Skeletal muscle satellite cell (primary cell): ENCODE measurements around the gene HPN.

Experiments
- H3K27me3 ChIP-seq: 2 replicates; pipeline ENCODE4 v1.7.0; 2013; ENCODE audit warnings: low read length; ENCODE audit not compliant: control insufficient read depth, insufficient read depth
- H3K36me3 ChIP-seq: 2 replicates; pipeline ENCODE4 v1.7.0; 2013; ENCODE audit warnings: mild to moderate bottlenecking, control low read depth, low read length; ENCODE audit not compliant: insufficient read depth
- H3K4me1 ChIP-seq: 2 replicates; pipeline ENCODE4 v1.7.0; 2013; ENCODE audit warnings: low read length; ENCODE audit not compliant: control insufficient read depth, insufficient read depth
- H3K4me2 ChIP-seq: 2 replicates; pipeline ENCODE4 v1.7.0; 2013; ENCODE audit warnings: mild to moderate bottlenecking, low read length
- H3K4me3 ChIP-seq: 2 replicates; pipeline ENCODE4 v1.7.0; 2013; ENCODE audit warnings: low read length
- H3K9ac ChIP-seq: 2 replicates; pipeline ENCODE4 v1.7.0; 2013; ENCODE audit warnings: mild to moderate bottlenecking, low read depth, low read length, moderate library complexity
- H3K9me3 ChIP-seq: replicated peaks from 2 replicates; pipeline ENCODE4 v1.7.0; 2013; ENCODE audit warnings: mild to moderate bottlenecking, control low read depth, low read length

HPN gene

DNA sequence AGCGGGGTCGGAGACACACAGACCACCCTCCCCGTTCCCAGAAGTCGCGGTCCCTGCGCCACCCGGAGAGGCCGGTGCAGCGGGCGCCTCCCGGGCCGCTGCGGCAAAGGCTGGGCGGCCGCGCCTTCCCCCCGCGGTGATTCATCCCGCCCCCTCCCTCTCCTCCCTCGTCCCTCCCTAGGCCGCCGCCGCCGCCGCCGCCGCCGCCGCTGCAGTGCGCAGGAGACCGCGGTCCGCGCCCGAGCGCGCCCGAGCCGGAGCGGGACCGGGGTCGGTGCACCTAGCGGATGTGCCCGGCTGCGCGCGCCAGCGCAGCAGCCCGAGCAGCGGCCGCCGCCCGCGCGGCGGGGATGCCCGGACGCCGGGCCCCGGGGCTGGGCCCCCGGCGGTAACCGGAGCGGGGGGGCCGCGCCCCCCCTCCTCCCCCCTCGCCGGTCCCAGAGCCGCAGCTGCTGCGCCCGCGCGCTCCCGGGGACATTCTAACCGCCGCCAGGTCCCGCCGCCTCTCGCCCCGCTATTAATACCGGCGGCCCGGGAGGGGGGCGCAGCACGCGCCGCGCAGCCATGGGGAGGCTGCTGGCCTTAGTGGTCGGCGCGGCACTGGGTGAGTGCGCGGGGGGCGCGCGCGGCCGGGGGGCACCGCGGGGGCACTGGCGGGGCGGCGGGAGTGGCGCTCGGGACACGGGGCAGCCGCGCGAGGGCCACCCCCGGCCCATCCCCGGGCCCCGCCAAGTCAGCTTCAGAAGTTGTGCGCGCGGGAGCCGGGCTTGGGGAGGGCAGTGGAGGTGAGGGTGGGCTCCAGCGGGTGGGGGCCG is 11.1 kb upstream of the HPN start, which contains the start of gene SCN1B:
Gene SCN1B, plus strand, starts transcription at position 214 of the 815 bp plus-strand sequence. Its CDS starts 351 bp downstream, at position 565.
- H3K9ac ChIP-seq, result peak within 1 kb of the TSS; percentile 47
- H3K4me2 ChIP-seq, result peak within 1 kb of the TSS; percentile 79
- peak within 1 kb of the TSS; percentile 69 for H3K4me3 ChIP-seq
- no peaks in the 10 kb centered on the region for H3K9me3 ChIP-seq
- peaks cover 25% of the 10 kb centered on the region for H3K36me3 ChIP-seq
- peaks cover 5% of the 10 kb centered on the region for H3K4me1 ChIP-seq
- no peaks in the 10 kb centered on the region for H3K27me3 ChIP-seq

DNA sequence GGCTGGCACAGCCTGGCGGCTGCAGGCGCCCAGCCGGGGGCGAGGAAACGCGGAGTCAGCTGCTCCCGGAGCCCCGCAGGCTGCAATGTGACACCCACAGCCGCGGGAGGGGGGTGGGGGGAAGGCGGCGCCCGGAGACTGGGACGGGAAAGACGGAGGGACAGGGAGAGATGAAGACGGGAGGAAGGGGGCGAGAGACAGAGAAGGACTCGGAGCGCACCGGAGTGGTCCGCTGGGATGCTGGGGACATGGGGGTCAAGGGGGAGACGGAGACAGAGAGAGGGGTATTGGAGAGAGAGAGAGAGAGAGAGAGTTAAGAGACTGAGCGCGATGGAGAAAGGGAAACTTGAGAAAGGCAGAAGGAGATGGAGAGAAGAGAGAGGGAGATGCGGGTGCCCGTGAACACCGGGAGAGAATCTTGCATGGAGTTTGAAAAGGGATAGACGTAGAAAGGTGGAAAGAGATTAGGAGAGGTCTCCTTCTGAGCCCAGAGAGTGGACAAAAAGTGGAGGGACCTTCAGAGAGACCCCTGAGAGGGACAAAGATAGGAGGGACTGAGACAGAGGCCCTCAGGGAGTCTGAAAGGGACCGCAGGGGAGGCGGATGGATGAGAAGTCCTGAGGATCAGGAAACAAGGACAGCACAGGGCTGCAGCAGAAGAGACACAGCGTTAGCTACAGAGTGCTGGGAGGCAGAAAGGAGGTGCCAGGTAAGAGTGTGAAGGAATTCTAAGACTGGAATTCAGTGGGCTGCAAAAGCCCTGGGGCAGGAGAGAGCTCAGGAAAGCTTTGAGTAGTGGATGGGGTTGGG is 10.2 kb upstream of the HPN start:
- H3K9me3 ChIP-seq, result no peaks in the 10 kb centered on the region
- H3K4me2 ChIP-seq, result peak overlapping the region; percentile 79
- H3K4me1 ChIP-seq, result peaks cover 5% of the 10 kb centered on the region
- H3K4me3 ChIP-seq, result peak overlapping the region; percentile 69
- peaks cover 18% of the 10 kb centered on the region for H3K36me3 ChIP-seq
- H3K9ac ChIP-seq, result no peak overlapping the region
- no peaks in the 10 kb centered on the region for H3K27me3 ChIP-seq

- Histone ChIP-seq H3K36me3 (peaks cover 7% of the 10 kb centered on the region), H3K4me3 (no peak overlapping the region), H3K9me3 (no peaks in the 10 kb centered on the region), H3K9ac (no peak overlapping the region), H3K4me2 (no peak overlapping the region), H3K27me3 (no peaks in the 10 kb centered on the region), H3K4me1 (peaks cover 5% of the 10 kb centered on the region)
Measured at GRCh38 chr19:35032356-35032865, 9.1 kb upstream of the HPN start.

DNA sequence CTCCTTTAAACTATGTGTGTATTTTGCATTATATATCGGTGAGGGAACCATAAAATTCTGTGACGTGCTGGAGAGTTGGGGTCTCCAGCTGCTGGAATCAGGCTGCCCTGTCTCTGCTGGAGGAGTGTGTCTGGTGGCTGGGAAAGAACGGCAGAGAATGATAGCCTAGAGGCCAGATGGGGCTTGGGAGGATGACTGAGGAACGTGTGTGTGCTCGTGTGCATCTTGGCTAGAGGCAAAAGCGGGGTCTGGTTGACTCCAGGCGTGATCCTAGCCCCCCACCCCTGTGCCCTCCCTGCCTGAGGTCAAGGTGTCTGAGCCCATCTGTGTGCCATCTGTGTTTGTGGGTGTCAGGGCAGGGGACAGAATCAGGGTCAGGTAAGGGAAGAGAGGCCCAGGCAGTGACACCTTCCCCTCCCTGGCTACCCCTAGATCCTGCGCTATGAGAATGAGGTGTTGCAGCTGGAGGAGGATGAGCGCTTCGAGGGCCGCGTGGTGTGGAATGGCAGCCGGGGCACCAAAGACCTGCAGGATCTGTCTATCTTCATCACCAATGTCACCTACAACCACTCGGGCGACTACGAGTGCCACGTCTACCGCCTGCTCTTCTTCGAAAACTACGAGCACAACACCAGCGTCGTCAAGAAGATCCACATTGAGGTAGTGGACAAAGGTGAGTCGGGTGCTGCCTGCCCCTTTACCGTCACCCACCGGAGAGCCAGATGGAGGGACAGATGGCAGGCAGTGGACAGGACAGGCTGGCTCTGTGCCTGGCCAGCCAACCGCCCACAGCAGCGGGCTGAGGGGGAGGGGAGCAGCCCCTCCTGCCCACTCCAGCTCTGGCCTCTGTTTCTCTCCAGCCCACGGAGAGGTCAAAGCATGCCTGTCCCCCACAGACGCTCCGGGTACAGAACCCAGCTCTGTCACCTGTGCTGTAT is 8.2 kb upstream of the HPN start:
- Histone ChIP-seq H3K27me3 (no peaks in the 10 kb centered on the region), H3K9ac (no peak overlapping the region), H3K4me3 (no peak overlapping the region), H3K36me3 (no peaks in the 10 kb centered on the region), H3K9me3 (no peaks in the 10 kb centered on the region), H3K4me1 (peaks cover 11% of the 10 kb centered on the region), H3K4me2 (no peak overlapping the region)

DNA sequence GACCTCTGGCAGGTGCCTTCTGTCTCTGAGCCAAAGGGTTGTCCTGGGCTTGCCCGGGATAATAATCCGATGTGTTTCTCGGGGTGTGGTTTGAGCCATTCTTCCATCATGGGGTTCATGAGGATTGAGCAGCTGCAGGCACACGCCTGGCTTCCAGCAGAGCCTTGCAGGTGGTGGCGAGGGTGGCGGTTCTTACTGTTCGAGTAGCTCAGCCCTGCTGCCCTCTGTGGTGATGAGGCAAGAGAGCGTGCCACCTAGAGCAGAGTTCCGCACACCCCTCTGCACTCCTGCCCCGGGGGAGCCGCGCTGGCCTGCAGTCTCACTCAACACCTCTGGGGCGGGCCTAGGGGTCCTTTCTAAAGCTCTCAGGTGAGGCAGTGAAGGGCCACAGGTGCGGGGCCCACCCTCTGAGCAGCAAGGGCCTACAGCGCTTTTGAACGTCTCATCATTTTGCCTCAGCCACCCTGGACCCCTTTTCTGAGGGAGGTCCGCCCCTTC is 7.5 kb upstream of the HPN start:
- no peak overlapping the region for H3K9ac ChIP-seq
- no peaks in the 10 kb centered on the region for H3K27me3 ChIP-seq
- no peaks in the 10 kb centered on the region for H3K36me3 ChIP-seq
- H3K4me1 ChIP-seq, result peaks cover 11% of the 10 kb centered on the region
- no peak overlapping the region for H3K4me2 ChIP-seq
- H3K4me3 ChIP-seq, result no peak overlapping the region
- H3K9me3 ChIP-seq, result no peaks in the 10 kb centered on the region

DNA sequence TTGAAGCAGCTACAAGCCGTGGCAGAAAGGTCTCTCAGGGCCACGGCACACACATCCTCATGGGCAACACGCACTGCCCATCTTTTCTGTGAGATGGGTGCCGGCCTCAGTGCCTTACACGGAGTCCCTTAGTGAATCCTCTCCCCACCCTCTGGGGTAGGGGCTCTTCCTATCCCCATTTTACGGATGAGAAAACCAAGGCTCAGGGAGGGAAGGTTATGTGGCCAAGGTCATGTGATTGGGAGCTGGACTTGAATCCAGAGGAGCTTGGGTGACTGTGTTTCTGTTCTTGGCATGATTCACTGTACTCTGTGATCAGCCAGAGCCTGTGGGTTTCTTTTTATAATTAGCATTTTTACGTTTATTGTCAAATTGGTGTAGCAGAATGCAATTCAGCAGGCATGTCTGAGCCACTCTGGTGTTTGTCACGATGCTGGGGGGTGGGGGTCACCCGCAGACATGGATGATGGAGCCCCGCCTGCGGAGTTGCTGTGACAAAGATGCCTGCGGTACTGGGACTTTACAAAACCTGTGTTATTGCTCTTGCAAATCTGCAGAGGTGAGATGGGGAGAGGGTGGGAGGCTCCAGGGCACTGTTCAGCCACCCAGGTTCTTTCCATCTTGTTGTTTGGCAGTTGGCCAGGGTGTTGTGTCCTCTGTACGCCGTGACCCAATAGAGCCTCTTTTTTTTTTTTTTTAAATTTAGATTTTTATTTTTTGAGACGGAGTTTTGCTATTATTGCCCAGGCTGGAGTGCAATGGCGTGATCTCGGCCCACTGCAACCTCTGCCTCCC is 6.7 kb upstream of the HPN start:
- no peaks in the 10 kb centered on the region for H3K27me3 ChIP-seq
- no peak overlapping the region for H3K4me2 ChIP-seq
- peaks cover 10% of the 10 kb centered on the region for H3K4me1 ChIP-seq
- H3K9me3 ChIP-seq, result no peaks in the 10 kb centered on the region
- no peaks in the 10 kb centered on the region for H3K36me3 ChIP-seq
- H3K4me3 ChIP-seq, result no peak overlapping the region
- no peak overlapping the region for H3K9ac ChIP-seq

- H3K9me3 ChIP-seq, result no peaks in the 10 kb centered on the region
- no peaks in the 10 kb centered on the region for H3K36me3 ChIP-seq
- peaks cover 17% of the 10 kb centered on the region for H3K4me1 ChIP-seq
- H3K4me3 ChIP-seq, result no peak overlapping the region
- peaks cover 2% of the 10 kb centered on the region for H3K27me3 ChIP-seq
- H3K9ac ChIP-seq, result no peak overlapping the region
- peak overlapping the region; percentile 17 for H3K4me2 ChIP-seq
Measured at GRCh38 chr19:35037716-35038622, 3.6 kb upstream of the HPN start.

DNA sequence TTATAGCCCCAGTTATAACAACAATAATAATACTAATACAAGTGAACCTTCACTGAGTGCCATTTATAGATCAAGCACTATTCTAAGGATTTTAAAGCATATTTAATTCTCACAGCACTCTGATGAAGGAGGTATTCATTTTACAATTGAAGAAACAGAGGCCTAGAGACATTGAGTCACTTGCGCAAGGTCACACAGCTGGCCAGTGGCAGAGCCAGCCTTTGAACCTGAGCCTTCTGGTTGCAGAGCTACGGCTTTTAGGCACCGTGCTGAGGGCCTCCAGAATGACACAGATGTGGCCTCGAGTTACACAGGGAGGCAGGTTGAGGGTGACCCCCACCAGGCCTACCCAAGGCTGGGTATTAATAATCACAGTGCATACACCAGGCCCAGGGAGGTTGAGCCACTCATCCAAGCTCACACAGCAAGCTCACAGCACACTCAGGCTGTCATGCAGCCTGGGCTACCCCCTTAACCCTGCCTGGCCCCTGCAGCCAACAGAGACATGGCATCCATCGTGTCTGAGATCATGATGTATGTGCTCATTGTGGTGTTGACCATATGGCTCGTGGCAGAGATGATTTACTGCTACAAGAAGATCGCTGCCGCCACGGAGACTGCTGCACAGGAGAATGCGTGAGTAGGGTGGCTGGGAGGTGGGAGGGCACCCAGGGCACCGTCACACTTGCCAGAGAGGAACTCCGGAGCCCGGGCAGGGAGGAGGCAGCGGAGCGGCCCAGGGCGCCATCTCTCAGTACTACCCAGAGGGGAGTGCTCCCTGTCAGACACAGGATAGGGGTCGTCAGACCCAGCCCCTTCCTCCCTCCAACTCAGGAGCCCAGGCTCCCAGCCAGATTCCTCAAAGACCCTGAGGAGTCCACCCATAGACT is 2.7 kb upstream of the HPN start:
- peaks cover 7% of the 10 kb centered on the region for H3K27me3 ChIP-seq
- no peak overlapping the region for H3K4me2 ChIP-seq
- no peak overlapping the region for H3K4me3 ChIP-seq
- no peak overlapping the region for H3K9ac ChIP-seq
- H3K36me3 ChIP-seq, result no peaks in the 10 kb centered on the region
- no peaks in the 10 kb centered on the region for H3K9me3 ChIP-seq
- H3K4me1 ChIP-seq, result peaks cover 17% of the 10 kb centered on the region
